Measurements from ENCODE around the gene TP63. TPM values are rescaled to one million over a fixed set of nuclear protein-coding genes. Genes with fewer than 3 reads are reported as not detected.

Gene TP63
- total RNA-seq, 1 experiment from 2014 or later: 4.9 TPM

DNA sequence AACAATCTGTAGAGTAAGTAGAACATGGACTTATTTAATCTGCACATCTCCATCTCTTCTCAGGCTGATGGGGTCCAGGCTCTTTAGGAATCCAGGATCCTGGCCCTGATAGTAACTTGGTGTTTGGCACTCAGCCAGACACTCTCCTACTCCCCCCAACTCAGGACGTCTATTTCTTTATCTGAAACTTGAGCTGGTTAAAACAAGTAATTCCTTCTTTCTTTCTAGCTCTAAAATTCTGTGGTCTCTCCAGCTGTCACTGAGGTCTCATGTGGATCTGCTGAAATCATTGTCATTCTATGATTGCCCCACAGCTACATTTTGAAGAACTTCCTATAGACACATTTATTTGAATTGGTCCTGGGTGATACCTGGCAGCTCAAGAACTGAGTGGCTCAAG lies 59.0 kb downstream of the TP63 start:
- Histone ChIP-seq H3K27me3 (replicated peaks; ENCODE audit: insufficient read depth, low read depth, low read length, poor library complexity) (no peaks in the 10 kb centered on the region), H3K27ac (ENCODE audit: low read depth, low read length, poor library complexity, severe bottlenecking) (no peak overlapping the region), H3K4me1 (ENCODE audit: insufficient read depth, low read length, poor library complexity, severe bottlenecking) (peaks cover 17% of the 10 kb centered on the region), H3K4me3 (ENCODE audit: low read depth, low read length, poor library complexity, severe bottlenecking) (no peak overlapping the region), H3K36me3 (ENCODE audit: insufficient read depth, low read length, poor library complexity, severe bottlenecking) (no peaks in the 10 kb centered on the region), H3K9me3 (ENCODE audit: low read depth, low read length, poor library complexity, severe bottlenecking) (no peaks in the 10 kb centered on the region)
- CTCF ChIA-PET: no interaction called here
- POLR2A ChIA-PET (ENCODE audit: low non-redundant PET): no interaction called here
- intact Hi-C loops (cut with micrococcal nuclease; ENCODE audit: unreplicated experiment): no loop called here
- TF ChIP-seq, protein P1, sequence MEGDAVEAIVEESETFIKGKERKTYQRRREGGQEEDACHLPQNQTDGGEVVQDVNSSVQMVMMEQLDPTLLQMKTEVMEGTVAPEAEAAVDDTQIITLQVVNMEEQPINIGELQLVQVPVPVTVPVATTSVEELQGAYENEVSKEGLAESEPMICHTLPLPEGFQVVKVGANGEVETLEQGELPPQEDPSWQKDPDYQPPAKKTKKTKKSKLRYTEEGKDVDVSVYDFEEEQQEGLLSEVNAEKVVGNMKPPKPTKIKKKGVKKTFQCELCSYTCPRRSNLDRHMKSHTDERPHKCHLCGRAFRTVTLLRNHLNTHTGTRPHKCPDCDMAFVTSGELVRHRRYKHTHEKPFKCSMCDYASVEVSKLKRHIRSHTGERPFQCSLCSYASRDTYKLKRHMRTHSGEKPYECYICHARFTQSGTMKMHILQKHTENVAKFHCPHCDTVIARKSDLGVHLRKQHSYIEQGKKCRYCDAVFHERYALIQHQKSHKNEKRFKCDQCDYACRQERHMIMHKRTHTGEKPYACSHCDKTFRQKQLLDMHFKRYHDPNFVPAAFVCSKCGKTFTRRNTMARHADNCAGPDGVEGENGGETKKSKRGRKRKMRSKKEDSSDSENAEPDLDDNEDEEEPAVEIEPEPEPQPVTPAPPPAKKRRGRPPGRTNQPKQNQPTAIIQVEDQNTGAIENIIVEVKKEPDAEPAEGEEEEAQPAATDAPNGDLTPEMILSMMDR (conservative IDR thresholded peaks at IDR 0.05; ENCODE audit: low read depth, low read length): no peak
- BruUV-seq (replicated peaks): no TSS peak
- no peak for DNase-seq (ENCODE audit: low spot score)

DNA sequence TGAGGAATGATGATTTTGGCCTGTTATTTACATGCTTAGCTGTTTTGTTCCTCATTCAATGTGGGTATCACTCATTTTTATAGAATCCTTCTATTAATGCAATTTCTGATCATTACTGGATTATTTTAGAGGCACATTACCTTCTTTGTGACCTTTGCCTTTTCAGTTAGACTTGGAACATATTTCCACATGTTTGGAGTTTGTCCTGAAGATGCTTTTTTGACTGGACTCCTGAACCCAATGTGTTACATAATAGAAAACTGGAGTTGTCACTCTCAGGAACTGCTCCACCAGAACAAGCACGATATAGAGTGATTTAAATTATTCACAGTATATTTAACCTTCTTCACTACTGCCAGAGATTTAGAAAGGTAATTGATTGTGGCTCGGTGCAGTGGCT lies 59.5 kb downstream of the TP63 start:
- DNase-seq (ENCODE audit: low spot score): no peak
- BruUV-seq (replicated peaks): no TSS peak
- H3K4me1 ChIP-seq (ENCODE audit: insufficient read depth, low read length, poor library complexity, severe bottlenecking): peaks cover 14% of the 10 kb centered on the region
- POLR2A ChIA-PET (ENCODE audit: low non-redundant PET): no interaction called here
- no peaks in the 10 kb centered on the region for H3K36me3 ChIP-seq (ENCODE audit: insufficient read depth, low read length, poor library complexity, severe bottlenecking)
- no peak overlapping the region for H3K27ac ChIP-seq (ENCODE audit: low read depth, low read length, poor library complexity, severe bottlenecking)
- H3K27me3 ChIP-seq (replicated peaks; ENCODE audit: insufficient read depth, low read depth, low read length, poor library complexity): no peaks in the 10 kb centered on the region
- CTCF ChIA-PET: no interaction called here
- H3K4me3 ChIP-seq (ENCODE audit: low read depth, low read length, poor library complexity, severe bottlenecking): no peak overlapping the region
- TF ChIP-seq, protein P1 (conservative IDR thresholded peaks at IDR 0.05; ENCODE audit: low read depth, low read length): no peak
- no peak for TF ChIP-seq EZH2 (IDR thresholded peaks at IDR 0.05; ENCODE audit: borderline replicate concordance, low read depth, low read length, poor library complexity, severe bottlenecking)
- intact Hi-C loops (cut with micrococcal nuclease; ENCODE audit: unreplicated experiment): no loop called here
- no peaks in the 10 kb centered on the region for H3K9me3 ChIP-seq (ENCODE audit: low read depth, low read length, poor library complexity, severe bottlenecking)

DNA sequence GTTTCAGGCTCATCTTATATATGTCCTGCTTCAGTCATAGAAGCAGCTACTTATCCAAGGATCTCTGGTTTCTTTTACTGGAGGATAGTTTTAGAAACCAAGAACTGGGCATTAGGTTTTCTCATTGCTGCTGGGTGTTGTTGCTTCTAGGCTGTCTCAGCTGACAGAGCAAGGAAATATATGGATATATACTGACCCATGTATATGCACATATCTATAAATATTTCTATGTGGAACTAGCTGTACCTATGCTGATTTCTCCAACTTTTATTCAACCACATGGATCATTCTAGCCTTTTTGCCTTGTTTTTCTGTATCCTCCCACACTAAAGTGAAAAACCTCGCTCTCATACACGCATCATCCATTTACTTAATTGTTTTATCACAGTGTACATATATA lies 64.2 kb downstream of the TP63 start:
- no peak overlapping the region for H3K27ac ChIP-seq (ENCODE audit: low read depth, low read length, poor library complexity, severe bottlenecking)
- no peaks in the 10 kb centered on the region for H3K27me3 ChIP-seq (replicated peaks; ENCODE audit: insufficient read depth, low read depth, low read length, poor library complexity)
- BruUV-seq (replicated peaks): no TSS peak
- intact Hi-C loops (cut with micrococcal nuclease; ENCODE audit: unreplicated experiment): no loop called here
- no peak for DNase-seq (ENCODE audit: low spot score)
- CTCF ChIA-PET: no interaction called here
- POLR2A ChIA-PET (ENCODE audit: low non-redundant PET): no interaction called here
- H3K4me1 ChIP-seq (ENCODE audit: insufficient read depth, low read length, poor library complexity, severe bottlenecking): no peaks in the 10 kb centered on the region
- no peak overlapping the region for H3K4me3 ChIP-seq (ENCODE audit: low read depth, low read length, poor library complexity, severe bottlenecking)
- no peak for TF ChIP-seq EZH2 (IDR thresholded peaks at IDR 0.05; ENCODE audit: borderline replicate concordance, low read depth, low read length, poor library complexity, severe bottlenecking)
- TF ChIP-seq, protein P1 (conservative IDR thresholded peaks at IDR 0.05; ENCODE audit: low read depth, low read length): no peak
- no peaks in the 10 kb centered on the region for H3K9me3 ChIP-seq (ENCODE audit: low read depth, low read length, poor library complexity, severe bottlenecking)
- H3K36me3 ChIP-seq (ENCODE audit: insufficient read depth, low read length, poor library complexity, severe bottlenecking): no peaks in the 10 kb centered on the region
